ENCODE data around the gene FOXK2. TPM values are rescaled to one million over a fixed set of nuclear protein-coding genes. Genes with fewer than 3 reads are reported as not detected.
"Not testable (repeated sequence)": the region's sequence is repeated elsewhere in the genome, so short reads cannot be mapped to it uniquely, and the experiment has no call there.

Gene FOXK2
- total RNA-seq, 2 experiments from 2014 or later: 76.2 to 144 TPM

- BruUV-seq (replicated peaks); H3K27ac ChIP-seq (ENCODE audit: low read depth, low read length, poor library complexity, severe bottlenecking); H2AFZ ChIP-seq (ENCODE audit: low read length); H3K4me2 ChIP-seq (ENCODE audit: low read length); H3K4me3 ChIP-seq (ENCODE audit: low read depth, low read length, poor library complexity, severe bottlenecking); H3K9me3 ChIP-seq (ENCODE audit: low read length); CTCF ChIA-PET (ENCODE audit: unreplicated experiment); DNase-seq (ENCODE audit: low spot score); H3K9me2 ChIP-seq (ENCODE audit: insufficient read depth, low read length); intact Hi-C loops (cut with micrococcal nuclease; ENCODE audit: unreplicated experiment): not testable (repeated sequence)
- Histone ChIP-seq H3K36me3 (ENCODE audit: insufficient read depth, low read length) (peaks cover 15% of the 10 kb centered on the region; the same call in 1 of the 2 replicates), H4K20me1 (ENCODE audit: insufficient read depth, low read length) (peaks cover 47% of the 10 kb centered on the region), H3K4me1 (ENCODE audit: insufficient read depth, low read length, poor library complexity, severe bottlenecking) (peaks cover 63% of the 10 kb centered on the region), H3K79me2 (ENCODE audit: insufficient read depth, low read depth, low read length) (peaks cover 100% of the 10 kb centered on the region)
- POLR2A ChIA-PET: interaction anchor here (1.0 to 1.2 kb wide), 2 partner anchors 9 to 36 kb away, joined by 6 read pairs; no protein-coding TSS in a partner anchor
Measured at GRCh38 chr17:82539076-82539475, 19.5 kb downstream of the FOXK2 start.

GRCh38 chr17:82542439-82542838 lies 22.9 kb downstream of the FOXK2 start:
- intact Hi-C loops (cut with micrococcal nuclease; ENCODE audit: unreplicated experiment): no loop called here
- ChIA-PET POLR2A (interaction anchor here (1.1 kb wide), 1 partner anchor 22 kb away, joined by 4 read pairs; the partner anchor contains the start of gene FOXK2), CTCF (ENCODE audit: unreplicated experiment) (no interaction called here)
- Histone ChIP-seq H3K4me1 (ENCODE audit: insufficient read depth, low read length, poor library complexity, severe bottlenecking) (peaks cover 57% of the 10 kb centered on the region), H3K36me3 (ENCODE audit: insufficient read depth, low read length) (peaks cover 26% of the 10 kb centered on the region), H3K9me3 (ENCODE audit: low read length) (no peaks in the 10 kb centered on the region), H3K79me2 (ENCODE audit: insufficient read depth, low read depth, low read length) (peaks cover 100% of the 10 kb centered on the region), H2AFZ (ENCODE audit: low read length) (no peak overlapping the region), H3K9me2 (ENCODE audit: insufficient read depth, low read length) (no peaks in the 10 kb centered on the region), H3K4me3 (ENCODE audit: low read depth, low read length, poor library complexity, severe bottlenecking) (no peak overlapping the region), H3K4me2 (ENCODE audit: low read length) (no peak overlapping the region), H3K27ac (ENCODE audit: low read depth, low read length, poor library complexity, severe bottlenecking) (no peak overlapping the region), H4K20me1 (ENCODE audit: insufficient read depth, low read length) (peaks cover 28% of the 10 kb centered on the region)
- no TSS peak for BruUV-seq (replicated peaks)
- TF ChIP-seq, protein P1, sequence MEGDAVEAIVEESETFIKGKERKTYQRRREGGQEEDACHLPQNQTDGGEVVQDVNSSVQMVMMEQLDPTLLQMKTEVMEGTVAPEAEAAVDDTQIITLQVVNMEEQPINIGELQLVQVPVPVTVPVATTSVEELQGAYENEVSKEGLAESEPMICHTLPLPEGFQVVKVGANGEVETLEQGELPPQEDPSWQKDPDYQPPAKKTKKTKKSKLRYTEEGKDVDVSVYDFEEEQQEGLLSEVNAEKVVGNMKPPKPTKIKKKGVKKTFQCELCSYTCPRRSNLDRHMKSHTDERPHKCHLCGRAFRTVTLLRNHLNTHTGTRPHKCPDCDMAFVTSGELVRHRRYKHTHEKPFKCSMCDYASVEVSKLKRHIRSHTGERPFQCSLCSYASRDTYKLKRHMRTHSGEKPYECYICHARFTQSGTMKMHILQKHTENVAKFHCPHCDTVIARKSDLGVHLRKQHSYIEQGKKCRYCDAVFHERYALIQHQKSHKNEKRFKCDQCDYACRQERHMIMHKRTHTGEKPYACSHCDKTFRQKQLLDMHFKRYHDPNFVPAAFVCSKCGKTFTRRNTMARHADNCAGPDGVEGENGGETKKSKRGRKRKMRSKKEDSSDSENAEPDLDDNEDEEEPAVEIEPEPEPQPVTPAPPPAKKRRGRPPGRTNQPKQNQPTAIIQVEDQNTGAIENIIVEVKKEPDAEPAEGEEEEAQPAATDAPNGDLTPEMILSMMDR (conservative IDR thresholded peaks at IDR 0.05; ENCODE audit: low read length): no peak
- TF ChIP-seq EZH2phosphoT487 (IDR thresholded peaks at IDR 0.05; ENCODE audit: borderline replicate concordance, low read depth, low read length): no peak
- no peak for DNase-seq (ENCODE audit: low spot score)

- no peaks in the 10 kb centered on the region for H3K9me2 ChIP-seq (ENCODE audit: insufficient read depth, low read length)
- ChIA-PET POLR2A (interaction anchor here (0.7 to 1.6 kb wide), 3 partner anchors 8 to 18 kb away, joined by 3 to 5 read pairs (median 3); no protein-coding TSS in a partner anchor), CTCF (ENCODE audit: unreplicated experiment) (no interaction called here)
- H3K9me3 ChIP-seq (ENCODE audit: low read length): 0 out of 2 replicates have a peak, but pooled peaks cover 4% of the 10 kb centered on the region
- H3K79me2 ChIP-seq (ENCODE audit: insufficient read depth, low read depth, low read length): peaks cover 100% of the 10 kb centered on the region
- H3K4me1 ChIP-seq (ENCODE audit: insufficient read depth, low read length, poor library complexity, severe bottlenecking): peaks cover 41% of the 10 kb centered on the region
- peaks cover 36% of the 10 kb centered on the region for H3K36me3 ChIP-seq (ENCODE audit: insufficient read depth, low read length)
- H3K4me3 ChIP-seq (ENCODE audit: low read depth, low read length, poor library complexity, severe bottlenecking): no peak overlapping the region
- H3K4me2 ChIP-seq (ENCODE audit: low read length): peak overlapping the region; percentile 3; the same call in 1 of the 2 replicates
- BruUV-seq (replicated peaks): no TSS peak
- no peak for TF ChIP-seq EZH2phosphoT487 (IDR thresholded peaks at IDR 0.05; ENCODE audit: borderline replicate concordance, low read depth, low read length)
- TF ChIP-seq, protein P1 (conservative IDR thresholded peaks at IDR 0.05; ENCODE audit: low read length): no peak
- peaks cover 21% of the 10 kb centered on the region for H4K20me1 ChIP-seq (ENCODE audit: insufficient read depth, low read length)
- DNase-seq (ENCODE audit: low spot score): no peak
- no peak overlapping the region for H2AFZ ChIP-seq (ENCODE audit: low read length)
- H3K27ac ChIP-seq (ENCODE audit: low read depth, low read length, poor library complexity, severe bottlenecking): no peak overlapping the region
- intact Hi-C loops (cut with micrococcal nuclease; ENCODE audit: unreplicated experiment): no loop called here
Measured at GRCh38 chr17:82544431-82545070, 25.0 kb downstream of the FOXK2 start.
